HepG2 (cell line): ENCODE data around the gene B9D2. TPM values are rescaled to one million over a fixed set of nuclear protein-coding genes. Genes with fewer than 3 reads are reported as not detected.
A peak's percentile ranks its signal among the peaks of the same experiment; 100 is the strongest.

Source experiments
- GABPB1 ChIP-seq: IDR thresholded peaks from 2 replicates; pipeline ENCODE4 v1.6.1; 2016; ENCODE audit warnings: mild to moderate bottlenecking, missing genetic modification reagents, moderate library complexity, missing compliant biosample characterization
- IKZF4 ChIP-seq: sonication (generic); formaldehyde crosslinking; IDR thresholded peaks from 2 replicates; pipeline ENCODE4 v1.5.1; 2020; ENCODE audit warnings: borderline replicate concordance, mild to moderate bottlenecking, low read depth, missing genetic modification reagents; ENCODE audit errors: not compliant biosample characterization
- KDM2A ChIP-seq: sonication (generic); formaldehyde crosslinking; IDR thresholded peaks from 2 replicates; pipeline ENCODE4 v1.4.0; 2020; ENCODE audit warnings: low read depth, missing genetic modification reagents, borderline replicate concordance
- KDM4B ChIP-seq: sonication (generic); formaldehyde crosslinking; IDR thresholded peaks from 2 replicates; pipeline ENCODE4 v1.4.0; 2020; ENCODE audit warnings: missing genetic modification reagents
- KDM5B ChIP-seq: sonication (generic); formaldehyde crosslinking; IDR thresholded peaks from 2 replicates; pipeline ENCODE4 v1.4.0; 2020; ENCODE audit warnings: missing genetic modification reagents, mild to moderate bottlenecking, borderline replicate concordance
- KLF11 ChIP-seq: IDR thresholded peaks from 2 replicates; pipeline ENCODE4 v1.6.1; 2016; ENCODE audit warnings: missing compliant biosample characterization
- NCOR1 ChIP-seq: fragments of 200-600 bp; sonication (generic); IDR thresholded peaks from 2 replicates; pipeline ENCODE4 v1.7.0; 2017; ENCODE audit warnings: antibody characterized with exemption, low read length, borderline replicate concordance
- NFIB ChIP-seq: sonication (generic); formaldehyde crosslinking; IDR thresholded peaks from 2 replicates; pipeline ENCODE4 v1.9.0; 2021; ENCODE audit warnings: missing genetic modification reagents, mild to moderate bottlenecking, borderline replicate concordance
- NFYB ChIP-seq: sonication (generic); formaldehyde crosslinking; IDR thresholded peaks from 2 replicates; pipeline ENCODE4 v1.4.0; 2020; ENCODE audit warnings: missing genetic modification reagents
- RBM22 ChIP-seq: fragments of 200-400 bp; formaldehyde crosslinking; optimal IDR thresholded peaks from 2 replicates; pipeline ENCODE3; 2017; ENCODE audit warnings: mild to moderate bottlenecking, low read length, moderate library complexity
- SMYD3 ChIP-seq: sonication (generic); formaldehyde crosslinking; IDR thresholded peaks from 2 replicates; pipeline ENCODE4 v1.8.1; 2023; ENCODE audit warnings: mild to moderate bottlenecking, missing genetic modification reagents
- SRY ChIP-seq: sonication (generic); formaldehyde crosslinking; IDR thresholded peaks from 2 replicates; pipeline ENCODE4 v1.8.0; 2022; ENCODE audit warnings: mild to moderate bottlenecking, missing genetic modification reagents
- TGIF2 ChIP-seq: IDR thresholded peaks from 2 replicates; pipeline ENCODE4 v1.6.1; 2016; ENCODE audit warnings: control low read depth, missing compliant biosample characterization
- ZMYM3 ChIP-seq: sonication (generic); formaldehyde crosslinking; IDR thresholded peaks from 2 replicates; pipeline ENCODE4 v1.5.1; 2020; ENCODE audit warnings: mild to moderate bottlenecking, missing genetic modification reagents
- ZNF17 ChIP-seq: sonication (generic); formaldehyde crosslinking; IDR thresholded peaks from 2 replicates; pipeline ENCODE4 v1.5.0; 2020; ENCODE audit warnings: mild to moderate bottlenecking, missing genetic modification reagents
- ZNF180 ChIP-seq: sonication (generic); formaldehyde crosslinking; IDR thresholded peaks from 2 replicates; pipeline ENCODE4 v1.4.0; 2020; ENCODE audit warnings: low read depth, missing genetic modification reagents, borderline replicate concordance
- ZNF224 ChIP-seq: sonication (generic); formaldehyde crosslinking; IDR thresholded peaks from 2 replicates; pipeline ENCODE4 v1.5.0; 2020; ENCODE audit warnings: mild to moderate bottlenecking, missing genetic modification reagents
- ZNF263 ChIP-seq: sonication (generic); formaldehyde crosslinking; IDR thresholded peaks from 2 replicates; pipeline ENCODE4 v1.4.0; 2020; ENCODE audit warnings: missing genetic modification reagents
- ZNF33B ChIP-seq: sonication (generic); formaldehyde crosslinking; IDR thresholded peaks from 2 replicates; pipeline ENCODE4 v1.5.1; 2020; ENCODE audit warnings: mild to moderate bottlenecking, missing genetic modification reagents
- ZNF354B ChIP-seq: sonication (generic); formaldehyde crosslinking; IDR thresholded peaks from 2 replicates; pipeline ENCODE4 v1.8.0; 2022; ENCODE audit warnings: mild to moderate bottlenecking, missing genetic modification reagents
- ZNF724P ChIP-seq: sonication (generic); formaldehyde crosslinking; IDR thresholded peaks from 2 replicates; pipeline ENCODE4 v1.8.0; 2022; ENCODE audit warnings: missing genetic modification reagents, borderline replicate concordance
- ZNF883 ChIP-seq: sonication (generic); formaldehyde crosslinking; IDR thresholded peaks from 2 replicates; pipeline ENCODE4 v1.5.1; 2020; ENCODE audit warnings: mild to moderate bottlenecking, missing genetic modification reagents; ENCODE audit errors: not compliant biosample characterization
- polyA plus RNA-seq, 8 experiments: library from polyadenylated mRNA; depleted of rRNA in 3 of 8; stranded (reverse) in 7 of 8; unstranded in 1 of 8; fragments of >200 nt; fragmentation: Illumina TruSeq in 4 of 8; extraction: Trizol in 4 of 8; gene quantifications; 2 replicates each; pipeline versions ENCODE4 v1.2.1 to v1.2.3, GENCODE V29; 2011 to 2016; ENCODE audit warnings: low read depth in 4 of 8, missing spikeins in 1 of 8, mixed read lengths in 1 of 8; ENCODE audit not compliant: insufficient read depth in 1 of 8
- total RNA-seq, 5 experiments: library from RNA; depleted of rRNA; stranded (reverse); fragments of >200 nt; fragmentation: Illumina TruSeq; extraction: Trizol; gene quantifications; 2 replicates each; pipeline ENCODE4 v1.2.3, GENCODE V29; 2016; ENCODE audit warnings: low read depth in 1 of 5
- TF ChIP-seq, protein P1 (sequence below): sonication (generic); formaldehyde crosslinking; IDR thresholded peaks from 2 replicates; pipeline ENCODE4 v1.4.0; 2020; ENCODE audit warnings: missing genetic modification reagents
- TF ChIP-seq, protein P2 (sequence below): sonication (generic); formaldehyde crosslinking; IDR thresholded peaks from 2 replicates; pipeline ENCODE4 v1.5.1; 2020; ENCODE audit warnings: missing genetic modification reagents, mild to moderate bottlenecking, borderline replicate concordance
- TF ChIP-seq, protein P3 (sequence below): sonication (generic); formaldehyde crosslinking; conservative IDR thresholded peaks from 2 replicates; pipeline ENCODE4 v1.8.0; 2022; ENCODE audit warnings: mild to moderate bottlenecking, moderate library complexity, missing genetic modification reagents

B9D2 gene
- total and polyA plus RNA-seq, 2 of the 13 experiments (the other 11 are each of a cell fraction or from before 2014, with no cell fraction given): 3.1 to 4.4 TPM

DNA sequence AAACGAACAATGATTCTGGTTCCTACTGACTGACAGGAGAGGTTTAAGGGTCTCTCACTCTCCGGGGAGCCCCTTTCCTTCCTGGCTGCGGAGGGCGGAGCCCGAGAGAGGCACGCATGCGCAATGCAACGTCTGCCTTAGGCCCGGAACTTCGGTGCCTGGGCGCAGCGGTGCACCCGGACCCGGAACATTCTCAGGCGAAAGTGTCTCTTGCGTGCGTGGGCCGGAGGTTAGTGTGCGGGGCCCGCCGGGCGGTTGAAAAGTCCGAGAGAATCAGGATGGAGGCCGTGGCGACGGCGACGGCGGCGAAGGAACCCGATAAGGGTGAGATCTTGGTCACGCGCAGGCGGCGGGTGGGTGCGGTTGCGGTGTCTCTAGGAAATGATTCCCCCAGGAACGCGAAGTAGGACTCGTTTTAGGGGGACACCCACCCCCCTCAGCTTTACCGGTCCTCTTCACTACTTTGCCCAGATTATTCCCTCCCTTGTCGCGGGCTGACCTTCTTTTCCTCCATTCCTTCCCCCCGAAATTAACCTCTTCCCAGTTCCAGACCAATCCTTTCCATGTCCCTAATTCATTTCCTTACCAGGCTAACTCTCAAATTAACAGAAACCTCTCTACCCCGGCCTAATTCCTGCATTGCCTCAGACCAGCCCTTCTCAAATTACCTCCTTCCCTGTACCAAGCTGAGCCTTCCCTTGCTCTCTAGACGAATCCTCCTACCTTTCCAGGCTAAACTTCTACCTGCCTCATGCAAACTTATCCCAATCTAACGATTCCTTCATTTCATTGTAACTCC, 53.7 kb downstream of the B9D2 start, which contains the start of gene CCDC97 (continued):
- TF ChIP-seq ZNF33B (CRISPR knock-in tag): 0 out of 2 replicates have a peak, but pooled peaks have one; percentile 20
- TF ChIP-seq, protein P1, sequence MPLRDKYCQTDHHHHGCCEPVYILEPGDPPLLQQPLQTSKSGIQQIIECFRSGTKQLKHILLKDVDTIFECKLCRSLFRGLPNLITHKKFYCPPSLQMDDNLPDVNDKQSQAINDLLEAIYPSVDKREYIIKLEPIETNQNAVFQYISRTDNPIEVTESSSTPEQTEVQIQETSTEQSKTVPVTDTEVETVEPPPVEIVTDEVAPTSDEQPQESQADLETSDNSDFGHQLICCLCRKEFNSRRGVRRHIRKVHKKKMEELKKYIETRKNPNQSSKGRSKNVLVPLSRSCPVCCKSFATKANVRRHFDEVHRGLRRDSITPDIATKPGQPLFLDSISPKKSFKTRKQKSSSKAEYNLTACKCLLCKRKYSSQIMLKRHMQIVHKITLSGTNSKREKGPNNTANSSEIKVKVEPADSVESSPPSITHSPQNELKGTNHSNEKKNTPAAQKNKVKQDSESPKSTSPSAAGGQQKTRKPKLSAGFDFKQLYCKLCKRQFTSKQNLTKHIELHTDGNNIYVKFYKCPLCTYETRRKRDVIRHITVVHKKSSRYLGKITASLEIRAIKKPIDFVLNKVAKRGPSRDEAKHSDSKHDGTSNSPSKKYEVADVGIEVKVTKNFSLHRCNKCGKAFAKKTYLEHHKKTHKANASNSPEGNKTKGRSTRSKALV (CRISPR knock-in tag): no peak
- peak; percentile 69; the same call in 1 of the 2 replicates for TF ChIP-seq NCOR1
- 0 out of 2 replicates have a peak, but pooled peaks have one; percentile 69 for TF ChIP-seq KDM4B (CRISPR knock-in tag)
- TF ChIP-seq KDM5B (CRISPR knock-in tag): peak; percentile 87
- TF ChIP-seq KLF11: peak; percentile 33; the same call in 1 of the 2 replicates
- TF ChIP-seq NFIB (CRISPR knock-in tag): no peak
- TF ChIP-seq ZMYM3 (CRISPR knock-in tag): peak; percentile 75; the same call in 1 of the 2 replicates
- peak; percentile 78; the same call in 1 of the 2 replicates for TF ChIP-seq SRY (CRISPR knock-in tag)
- TF ChIP-seq, protein P2, sequence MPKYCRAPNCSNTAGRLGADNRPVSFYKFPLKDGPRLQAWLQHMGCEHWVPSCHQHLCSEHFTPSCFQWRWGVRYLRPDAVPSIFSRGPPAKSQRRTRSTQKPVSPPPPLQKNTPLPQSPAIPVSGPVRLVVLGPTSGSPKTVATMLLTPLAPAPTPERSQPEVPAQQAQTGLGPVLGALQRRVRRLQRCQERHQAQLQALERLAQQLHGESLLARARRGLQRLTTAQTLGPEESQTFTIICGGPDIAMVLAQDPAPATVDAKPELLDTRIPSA: no peak
- TF ChIP-seq, protein P3, sequence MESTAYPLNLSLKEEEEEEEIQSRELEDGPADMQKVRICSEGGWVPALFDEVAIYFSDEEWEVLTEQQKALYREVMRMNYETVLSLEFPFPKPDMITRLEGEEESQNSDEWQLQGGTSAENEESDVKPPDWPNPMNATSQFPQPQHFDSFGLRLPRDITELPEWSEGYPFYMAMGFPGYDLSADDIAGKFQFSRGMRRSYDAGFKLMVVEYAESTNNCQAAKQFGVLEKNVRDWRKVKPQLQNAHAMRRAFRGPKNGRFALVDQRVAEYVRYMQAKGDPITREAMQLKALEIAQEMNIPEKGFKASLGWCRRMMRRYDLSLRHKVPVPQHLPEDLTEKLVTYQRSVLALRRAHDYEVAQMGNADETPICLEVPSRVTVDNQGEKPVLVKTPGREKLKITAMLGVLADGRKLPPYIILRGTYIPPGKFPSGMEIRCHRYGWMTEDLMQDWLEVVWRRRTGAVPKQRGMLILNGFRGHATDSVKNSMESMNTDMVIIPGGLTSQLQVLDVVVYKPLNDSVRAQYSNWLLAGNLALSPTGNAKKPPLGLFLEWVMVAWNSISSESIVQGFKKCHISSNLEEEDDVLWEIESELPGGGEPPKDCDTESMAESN (CRISPR knock-in tag): peak; percentile 76
- TF ChIP-seq ZNF724P (CRISPR knock-in tag): peak; percentile 43; the same call in 1 of the 2 replicates
- TF ChIP-seq ZNF17: no peak
- TF ChIP-seq TGIF2 (CRISPR knock-in tag): peak; percentile 73; the same call in 1 of the 2 replicates
- TF ChIP-seq ZNF883 (CRISPR knock-in tag): peak; percentile 26
- TF ChIP-seq KDM2A (CRISPR knock-in tag): peak; percentile 97
- peak; percentile 44 for TF ChIP-seq ZNF263 (CRISPR knock-in tag)
- peak; percentile 96 for TF ChIP-seq GABPB1
- peak; percentile 16; the same call in 1 of the 2 replicates for TF ChIP-seq NFYB (CRISPR knock-in tag)
- TF ChIP-seq ZNF354B (CRISPR knock-in tag): no peak
- peak; percentile 37; the same call in 1 of the 2 replicates for TF ChIP-seq ZNF180 (CRISPR knock-in tag)
- no peak for TF ChIP-seq ZNF224
- TF ChIP-seq IKZF4: no peak
- TF ChIP-seq RBM22: no peak
- no peak for TF ChIP-seq SMYD3
